Adrenal gland (tissue), 12 donors: ENCODE measurements around the gene OR2AT4. TPM values are rescaled to one million over a fixed set of nuclear protein-coding genes. Genes with fewer than 3 reads are reported as not detected.

Experiments
- DNase-seq, 7 donors: peaks; one replicate each; pipeline ENCODE4 v3.0.0-alpha.2; 2019 to 2020
- H3K27ac ChIP-seq, 5 donors: fragments of 200-600 bp; sonication (generic) in 4 of 5; 1 replicate in 3 of 5; 2 replicates in 2 of 5; pipeline versions ENCODE4 v1.5.1 to v1.8.0; 2016 to 2020; ENCODE audit warnings: mild to moderate bottlenecking in 1 of 5
- H3K27me3 ChIP-seq: fragments of 200-600 bp; 2 replicates; pipeline ENCODE4 v1.8.0; 2021
- H3K36me3 ChIP-seq, 2 donors: fragments of 200-600 bp; replicated peaks in 1 of 2; 1 replicate in 1 of 2; 2 replicates in 1 of 2; pipeline versions ENCODE4 v1.5.1 to v1.8.0; 2018 to 2022
- H3K4me1 ChIP-seq, 2 donors: fragments of 200-600 bp; replicated peaks in 1 of 2; 1 replicate in 1 of 2; 2 replicates in 1 of 2; pipeline versions ENCODE4 v1.5.1 to v1.8.0; 2018 to 2021
- H3K4me3 ChIP-seq, 4 donors: fragments of 200-600 bp; sonication (generic) in 3 of 4; one replicate each; pipeline ENCODE4 v1.5.1; 2016 to 2018
- H3K9me3 ChIP-seq, 3 donors: fragments of 200-600 bp; sonication (generic) in 1 of 3; replicated peaks in 1 of 3; 1 replicate in 2 of 3; 2 replicates in 1 of 3; pipeline versions ENCODE4 v1.5.1 to v1.8.0; 2016 to 2021
- POLR2A ChIP-seq, 2 donors: fragments of 450-650 bp; IDR thresholded peaks; one replicate each; pipeline ENCODE4 v1.6.1; 2017; ENCODE audit warnings: antibody characterized with exemption in 2 of 2, mild to moderate bottlenecking in 2 of 2, moderate library complexity in 1 of 2
- WGBS, 4 donors: extraction: QIAGEN DNeasy Blood & Tissue Kit in 2 of 4; methylation state at CpG; one replicate each; pipeline versions ENCODE4 v1.1.5 to v1.1.7; 2013 to 2017; 5-methylcytosine and 5-hydroxymethylcytosine counted together
- intact Hi-C, 2 donors: fragments of 100-400 bp; cut with DNase I; formaldehyde crosslinking; loops; one replicate each; pipeline versions ENCODE4 v1.14.1 to v1.15.0; 2022 to 2023
- polyA plus RNA-seq, 3 donors: library from polyadenylated mRNA; stranded (reverse); fragments of 200-250 nt in 2 of 3; fragments of 350-450 nt in 1 of 3; fragmentation: Illumina TruSeq in 1 of 3; extraction: RNeasy Lipid Tissue Mini Kit (QIAGEN cat#74804) in 1 of 3; gene quantifications; one replicate each; pipeline ENCODE4 v1.2.3, GENCODE V29; 2013 to 2014
- total RNA-seq, 9 donors: library from RNA; depleted of rRNA in 4 of 9; stranded (reverse); fragments of >200 nt in 4 of 9; fragments of 120-200 nt in 1 of 9; fragmentation: NEBNext Ultra II Directional in 1 of 9; extraction: Animal tissue kit (Norgen Biotek cat#: 25700) in 1 of 9; gene quantifications; one replicate each; pipeline versions ENCODE4 v1.1.0 to v1.2.4, GENCODE V29; 2013 to 2023
- TF ChIP-seq, protein P1 (sequence below), 6 experiments: fragments of 450-650 bp in 4 of 6; fragments of 200-600 bp in 2 of 6; sonication (generic) in 1 of 6; IDR thresholded peaks; 1 replicate in 5 of 6; 2 replicates in 1 of 6; pipeline versions ENCODE4 v1.5.1 to v1.8.0; 2016 to 2021; ENCODE audit warnings: antibody characterized with exemption in 6 of 6, mild to moderate bottlenecking in 2 of 6, moderate library complexity in 1 of 6
- donor health status: healthy with polysubstance abuse.
- donor health status: Bipolar disorder and iron deficiency.
- donor health status: DM: yes; HTN: yes; CAD: no.
- donor health status: DM: no; HTN: no; CAD: no.
- donor health status: DM: no; HTN: no; CAD: no.
- donor health status: DM: yes; HTN: yes; CAD: no.

OR2AT4 gene
- total and polyA plus RNA-seq, 12 donors, result not detected

DNA sequence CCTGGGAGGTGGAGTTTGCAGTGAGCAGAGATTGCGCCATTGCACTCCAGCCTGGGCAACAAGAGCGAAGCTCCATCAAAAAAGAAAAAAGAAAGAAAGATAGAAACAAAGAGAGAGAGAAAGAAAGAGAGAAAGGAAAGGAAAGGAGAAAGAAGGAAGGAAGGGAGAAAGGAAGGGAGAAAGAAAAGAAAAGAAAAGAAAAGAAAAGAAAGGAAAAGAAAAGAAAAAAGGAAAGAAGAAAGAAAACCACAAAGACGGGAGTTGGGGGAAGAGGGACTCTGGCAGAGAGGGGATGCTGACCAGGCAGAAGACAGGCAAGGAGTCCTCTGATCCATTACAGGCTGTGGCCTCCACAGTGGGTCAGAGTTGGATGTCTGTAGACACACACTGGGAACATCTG is 35.4 kb upstream of the OR2AT4 start:
- Histone ChIP-seq H3K4me3 (no peak overlapping the region), H3K4me1 (no peaks in the 10 kb centered on the region), H3K36me3 (no peaks in the 10 kb centered on the region), H3K27ac (no peak overlapping the region), H3K27me3 (peaks cover 7% of the 10 kb centered on the region), H3K9me3 (no peaks in the 10 kb centered on the region)
- DNase-seq, result no peak
- intact Hi-C loops, result no loop called here
- TF ChIP-seq POLR2A (IDR thresholded peaks at IDR 0.05), result no peak
- TF ChIP-seq, protein P1, sequence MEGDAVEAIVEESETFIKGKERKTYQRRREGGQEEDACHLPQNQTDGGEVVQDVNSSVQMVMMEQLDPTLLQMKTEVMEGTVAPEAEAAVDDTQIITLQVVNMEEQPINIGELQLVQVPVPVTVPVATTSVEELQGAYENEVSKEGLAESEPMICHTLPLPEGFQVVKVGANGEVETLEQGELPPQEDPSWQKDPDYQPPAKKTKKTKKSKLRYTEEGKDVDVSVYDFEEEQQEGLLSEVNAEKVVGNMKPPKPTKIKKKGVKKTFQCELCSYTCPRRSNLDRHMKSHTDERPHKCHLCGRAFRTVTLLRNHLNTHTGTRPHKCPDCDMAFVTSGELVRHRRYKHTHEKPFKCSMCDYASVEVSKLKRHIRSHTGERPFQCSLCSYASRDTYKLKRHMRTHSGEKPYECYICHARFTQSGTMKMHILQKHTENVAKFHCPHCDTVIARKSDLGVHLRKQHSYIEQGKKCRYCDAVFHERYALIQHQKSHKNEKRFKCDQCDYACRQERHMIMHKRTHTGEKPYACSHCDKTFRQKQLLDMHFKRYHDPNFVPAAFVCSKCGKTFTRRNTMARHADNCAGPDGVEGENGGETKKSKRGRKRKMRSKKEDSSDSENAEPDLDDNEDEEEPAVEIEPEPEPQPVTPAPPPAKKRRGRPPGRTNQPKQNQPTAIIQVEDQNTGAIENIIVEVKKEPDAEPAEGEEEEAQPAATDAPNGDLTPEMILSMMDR (IDR thresholded peaks at IDR 0.05), result no peak
- WGBS, 4 donors, result 83 to 92% (median 90%) methylated on average over 3 of the region's 3 CpGs

- Histone ChIP-seq H3K9me3 (no peaks in the 10 kb centered on the region), H3K4me1 (no peaks in the 10 kb centered on the region), H3K36me3 (no peaks in the 10 kb centered on the region), H3K27me3 (peaks cover 7% of the 10 kb centered on the region), H3K4me3 (no peak overlapping the region), H3K27ac (no peak overlapping the region)
- no peak for DNase-seq
- intact Hi-C loops, result no loop called here
- 56 to 70% (median 65%) methylated on average over 2 of the region's 2 CpGs for WGBS, 4 donors
- TF ChIP-seq, protein P1 (IDR thresholded peaks at IDR 0.05), result no peak
- TF ChIP-seq POLR2A (IDR thresholded peaks at IDR 0.05), result no peak
These were observed 29.9 kb upstream of the OR2AT4 start for GRCh38 chr11:75126564-75126963.

- 0 to 48% (median 40%) methylated on average over 1 of the region's 1 CpG for WGBS, 4 donors
- no peak overlapping the region for H3K27ac ChIP-seq
These were observed 21.9 kb upstream of the OR2AT4 start for GRCh38 chr11:75118577-75118976.

DNA sequence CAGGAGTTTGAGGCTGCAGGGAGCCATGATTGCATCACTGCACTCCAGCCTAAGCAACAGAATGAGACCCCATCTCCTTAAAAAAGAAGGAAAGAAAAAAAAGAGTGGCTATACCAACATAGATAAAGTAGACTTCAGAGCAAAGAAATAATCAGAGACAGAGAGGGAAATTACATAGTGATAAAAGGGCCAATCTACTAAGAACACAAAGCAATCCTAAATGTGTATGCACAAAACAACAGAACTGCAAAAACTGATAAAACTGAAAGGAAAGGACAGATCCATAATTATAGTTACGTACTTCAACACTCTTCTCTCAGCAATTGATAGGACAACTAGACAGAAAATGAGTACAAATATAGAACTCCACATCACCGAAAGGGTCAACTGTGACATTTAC is 17.8 kb upstream of the OR2AT4 start:
- TF ChIP-seq, protein P1 (IDR thresholded peaks at IDR 0.05), result no peak
- no peak for TF ChIP-seq POLR2A (IDR thresholded peaks at IDR 0.05)
- no peak for DNase-seq
- no peaks in the 10 kb centered on the region for H3K4me1 ChIP-seq
- WGBS, 4 donors, result 85 to 92% (median 92%) methylated on average over 2 of the region's 2 CpGs
- no peak overlapping the region for H3K27ac ChIP-seq
- H3K4me3 ChIP-seq, result no peak overlapping the region
- H3K9me3 ChIP-seq, result no peaks in the 10 kb centered on the region
- no peaks in the 10 kb centered on the region for H3K36me3 ChIP-seq
- H3K27me3 ChIP-seq, result no peaks in the 10 kb centered on the region
- intact Hi-C loops, result no loop called here

More at GRCh38 chr11:75118577-75118976, 21.9 kb upstream of the OR2AT4 start:
- H3K9me3 ChIP-seq, result no peaks in the 10 kb centered on the region
- H3K27me3 ChIP-seq, result no peaks in the 10 kb centered on the region
- H3K36me3 ChIP-seq, result no peaks in the 10 kb centered on the region
- no peak for DNase-seq
- H3K4me1 ChIP-seq, result no peaks in the 10 kb centered on the region
- intact Hi-C loops, result no loop called here
- no peak overlapping the region for H3K4me3 ChIP-seq
- no peak for TF ChIP-seq POLR2A (IDR thresholded peaks at IDR 0.05)
- TF ChIP-seq, protein P1 (IDR thresholded peaks at IDR 0.05), result no peak
